HL-60/S4 (cell line): ENCODE data around the gene ADGRG4.
"Not testable (repeated sequence)": the region's sequence is repeated elsewhere in the genome, so short reads cannot be mapped to it uniquely, and the experiment has no call there.

Experiments used
- in situ Hi-C: fragments of 300-500 bp; cut with MboI; formaldehyde crosslinking; loops from 2 replicates; pipeline ENCODE4 v1.14.3; 2022; ENCODE audit warnings: low sequenced_read_pairs

ADGRG4 gene

GRCh38 chrX:136369377-136369776 lies 68.6 kb downstream of the ADGRG4 start:
- in situ Hi-C loops: no loop called here

DNA sequence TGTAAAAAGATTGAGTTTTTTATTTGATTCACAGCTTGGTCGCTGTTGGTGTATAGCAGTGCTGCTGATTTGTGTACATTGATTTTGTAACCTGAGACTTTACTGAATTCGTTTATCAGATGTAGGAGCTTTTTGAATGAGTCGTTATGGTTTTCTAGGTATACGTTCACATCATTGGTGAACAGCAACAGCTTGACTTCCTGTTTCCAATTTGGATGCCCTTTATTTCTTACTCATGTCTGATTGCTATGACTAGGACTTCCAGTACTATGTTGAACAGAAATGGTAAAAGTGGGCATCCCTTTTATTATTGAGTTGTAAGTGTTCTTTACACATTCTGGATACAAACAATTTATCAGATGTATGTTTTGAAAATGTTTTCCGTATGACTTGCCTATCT lies 76.0 kb downstream of the ADGRG4 start:
- in situ Hi-C loops: no loop called here

GRCh38 chrX:136380010-136380769 lies 79.4 kb downstream of the ADGRG4 start:
- in situ Hi-C loops: no loop called here

GRCh38 chrX:136386173-136386572 lies 85.4 kb downstream of the ADGRG4 start:
- in situ Hi-C loops: no loop called here

DNA sequence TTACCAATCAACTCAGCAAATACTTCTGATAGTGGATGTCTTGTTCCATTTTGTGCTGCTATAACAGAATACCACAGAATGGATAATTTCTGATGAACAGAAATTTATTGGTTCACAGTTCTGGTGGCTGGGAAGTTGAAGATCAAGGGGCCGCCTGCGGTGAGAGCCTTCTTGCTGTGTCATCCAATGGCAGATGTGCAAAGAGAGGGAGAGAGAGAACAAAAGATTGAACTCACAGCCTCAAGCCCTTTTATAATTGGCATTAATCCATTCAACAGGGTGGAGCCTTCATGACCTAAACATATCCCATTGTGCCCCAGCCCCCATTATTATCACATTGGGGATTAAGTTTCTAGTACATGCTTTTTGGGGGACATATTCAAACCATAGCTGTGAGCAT lies 86.1 kb downstream of the ADGRG4 start:
- in situ Hi-C loops: no loop called here

DNA sequence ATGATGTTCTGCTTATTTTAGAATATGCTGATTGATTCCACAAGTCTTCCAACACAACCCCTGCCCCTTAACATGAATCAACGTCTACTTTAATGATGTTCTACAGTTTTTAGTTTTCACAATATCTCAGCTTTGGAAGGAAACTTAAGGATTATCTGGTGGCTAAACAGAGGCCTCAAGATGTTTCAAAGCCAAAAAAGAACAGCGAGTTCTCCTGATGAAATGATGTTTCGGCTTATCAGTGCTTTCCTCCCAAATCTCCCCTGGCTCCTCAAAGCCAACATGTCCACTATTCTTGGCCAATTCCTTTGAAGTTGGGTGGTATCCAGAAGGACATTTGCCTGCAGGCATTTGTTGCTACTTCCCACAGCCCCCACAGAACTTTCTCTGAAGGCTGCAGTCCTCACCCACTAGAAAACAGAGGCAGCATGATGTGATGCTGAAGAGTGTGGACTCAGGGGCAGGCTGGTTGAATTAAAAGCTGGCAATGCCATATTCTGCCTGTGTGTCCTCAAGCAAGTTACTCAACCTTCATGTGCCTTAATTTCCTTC lies 87.3 kb downstream of the ADGRG4 start:
- in situ Hi-C loops: no loop called here

- in situ Hi-C loops: no loop called here
Observed at GRCh38 chrX:136390921-136391320, 90.2 kb downstream of the ADGRG4 start.

DNA sequence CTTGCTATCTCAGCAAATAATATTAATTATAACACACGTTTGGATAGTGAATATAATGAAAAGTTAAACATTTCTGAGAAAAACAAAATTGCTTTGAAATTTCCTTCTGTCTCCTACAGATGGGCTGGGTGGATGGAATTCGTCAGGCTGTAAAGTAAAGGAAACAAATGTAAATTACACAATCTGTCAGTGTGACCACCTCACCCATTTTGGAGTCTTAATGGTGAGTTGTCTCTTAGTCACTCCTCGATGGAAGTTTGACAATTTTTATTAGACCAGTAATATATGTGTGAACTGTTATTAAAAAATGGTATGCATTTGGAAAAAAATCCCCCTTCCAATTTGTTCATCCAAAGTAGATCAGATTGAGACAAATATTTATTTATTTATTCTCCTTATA lies 94.5 kb downstream of the ADGRG4 start:
- in situ Hi-C loops: no loop called here

DNA sequence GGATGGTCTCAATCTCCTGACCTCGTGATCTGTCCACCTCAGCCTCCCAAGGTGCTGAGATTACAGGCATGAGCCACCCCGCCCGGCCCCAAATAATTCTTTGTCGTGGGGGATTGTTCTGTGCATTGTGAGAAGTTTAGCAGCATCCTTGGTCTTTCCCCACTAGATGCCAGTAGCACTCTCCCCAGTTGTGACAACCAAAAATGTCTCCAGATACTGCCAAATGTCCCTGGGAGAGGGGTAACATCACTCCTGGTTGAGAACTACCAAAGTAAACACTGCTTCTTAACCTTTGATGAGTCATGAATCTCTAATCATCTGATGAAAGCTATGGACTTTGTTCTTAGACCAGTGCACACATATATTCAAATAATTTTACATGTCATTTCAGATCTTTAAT lies 96.2 kb downstream of the ADGRG4 start:
- in situ Hi-C loops: no loop called here

- in situ Hi-C loops: no loop called here
Observed at GRCh38 chrX:136405126-136405525, 104.4 kb downstream of the ADGRG4 start.

- in situ Hi-C loops: no loop called here
Observed at GRCh38 chrX:136417806-136418205, 117.0 kb downstream of the ADGRG4 start.

DNA sequence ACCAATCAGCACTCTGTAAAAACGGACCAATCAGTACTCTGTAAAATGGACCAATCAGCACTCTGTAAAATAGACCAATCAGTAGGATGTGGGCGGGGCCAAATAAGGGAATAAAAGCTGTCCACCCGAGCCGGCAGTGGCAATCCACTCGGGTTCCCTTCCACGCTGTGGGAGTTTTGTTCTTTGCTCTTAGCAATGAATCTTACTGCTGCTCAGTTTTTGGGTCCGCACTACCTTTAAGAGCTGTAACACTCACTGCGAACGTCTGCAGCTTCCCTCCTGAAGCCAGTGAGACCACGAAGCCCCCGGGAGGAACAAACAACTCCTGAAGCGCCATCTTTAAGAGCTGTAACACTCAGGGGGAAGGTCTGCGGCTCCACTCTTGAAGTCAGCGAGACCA lies 120.6 kb downstream of the ADGRG4 start:
- in situ Hi-C loops: no loop called here

DNA sequence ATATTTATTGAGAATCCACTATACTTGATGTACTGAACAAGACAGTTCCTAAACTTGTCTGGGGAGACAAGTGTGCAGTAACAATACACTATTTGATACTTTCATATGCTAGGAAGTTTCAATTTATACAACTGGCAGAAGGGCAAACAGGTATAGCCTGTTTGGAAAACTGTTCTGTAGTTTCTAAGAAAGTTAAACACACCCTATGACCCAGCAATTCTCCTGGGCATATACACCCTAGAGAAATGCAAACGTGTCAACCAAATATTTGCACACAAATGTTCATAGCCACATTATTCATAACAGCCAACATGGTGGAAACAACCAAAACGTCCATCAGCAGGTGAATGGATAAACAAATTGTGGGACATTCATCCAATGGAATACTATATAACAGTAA lies 123.0 kb downstream of the ADGRG4 start:
- in situ Hi-C loops: no loop called here

DNA sequence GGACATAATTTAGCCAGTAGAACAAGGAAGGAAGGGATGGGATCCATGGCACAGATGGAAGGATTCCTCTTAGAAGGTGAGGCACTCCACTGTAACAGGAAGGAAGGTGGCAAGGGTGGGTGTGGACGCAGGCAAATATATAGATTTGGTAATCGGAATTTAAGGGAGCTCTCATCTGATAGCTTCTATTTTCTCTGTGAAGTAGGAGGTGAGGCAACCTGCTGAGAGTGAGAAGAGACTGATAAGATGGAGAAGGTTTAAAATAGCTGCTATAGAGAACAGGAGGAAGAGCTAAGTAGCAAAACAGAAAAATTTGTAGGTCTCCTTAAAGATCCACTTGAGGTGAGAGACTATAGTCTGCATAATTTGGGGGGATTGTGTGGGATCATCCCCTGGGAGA lies 125.2 kb downstream of the ADGRG4 start:
- in situ Hi-C loops: no loop called here

DNA sequence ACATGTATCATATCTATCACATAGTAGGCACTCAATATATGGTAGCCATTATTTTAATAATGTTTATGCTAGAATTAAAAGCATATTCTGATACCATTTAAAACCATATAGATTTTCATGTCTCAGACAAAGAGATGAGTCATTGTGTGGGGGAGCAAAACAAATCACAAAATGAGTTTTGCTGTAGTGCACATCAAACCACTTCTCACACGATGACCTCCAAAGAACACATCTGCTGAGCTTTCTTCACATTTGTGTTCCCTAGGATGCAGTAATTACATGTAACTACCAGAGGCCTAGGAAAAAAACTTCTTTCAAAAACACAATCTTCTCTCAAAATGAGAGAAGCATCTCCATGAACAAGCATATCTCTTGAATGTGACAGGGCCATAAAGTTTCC lies 130.9 kb downstream of the ADGRG4 start:
- in situ Hi-C loops: no loop called here

DNA sequence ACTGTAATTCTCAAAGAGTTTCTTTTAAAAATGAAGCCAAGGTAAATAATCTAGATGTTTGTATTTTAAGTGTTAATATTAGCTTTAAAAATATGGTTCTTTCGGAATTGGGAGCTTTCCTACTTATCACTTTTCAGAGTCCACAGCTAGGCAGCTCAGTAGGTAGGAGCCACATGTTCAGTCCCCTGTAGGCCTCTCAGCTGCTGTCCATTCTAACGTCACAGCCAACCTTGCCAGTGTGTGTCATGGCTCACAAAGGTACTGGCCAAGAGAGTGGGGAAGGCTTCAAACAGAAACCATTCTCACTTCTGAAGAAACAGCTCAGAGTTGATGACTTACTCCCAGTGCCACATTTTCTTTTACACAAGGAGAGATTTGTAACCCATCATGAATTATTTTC lies 137.0 kb downstream of the ADGRG4 start:
- in situ Hi-C loops: no loop called here

- in situ Hi-C loops: no loop called here
Observed at GRCh38 chrX:136438192-136438591, 137.4 kb downstream of the ADGRG4 start.

GRCh38 chrX:136445674-136446073 lies 144.9 kb downstream of the ADGRG4 start:
- in situ Hi-C loops: not testable (repeated sequence)

- in situ Hi-C loops: no loop called here
Observed at GRCh38 chrX:136446208-136446607, 145.4 kb downstream of the ADGRG4 start.

DNA sequence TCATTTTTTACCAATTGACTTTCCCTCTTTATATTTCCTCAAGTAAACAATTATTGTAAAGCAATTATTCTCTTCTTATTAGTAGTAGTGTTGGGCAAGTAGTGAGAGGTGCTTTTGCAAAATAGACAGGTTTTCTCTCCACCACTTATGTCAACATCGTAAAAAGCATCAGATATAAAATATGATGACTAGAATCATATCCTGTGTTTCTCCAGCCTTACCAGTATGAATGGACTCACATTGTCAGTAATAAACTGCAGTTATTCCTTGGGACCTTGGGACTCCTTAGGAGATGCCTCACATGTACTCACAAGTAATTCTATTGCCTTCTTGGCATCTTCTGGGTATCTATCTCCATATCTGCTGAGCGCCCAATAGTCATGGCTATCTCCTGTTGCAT lies 146.5 kb downstream of the ADGRG4 start:
- in situ Hi-C loops: no loop called here

GRCh38 chrX:136447968-136448367 lies 147.2 kb downstream of the ADGRG4 start:
- in situ Hi-C loops: no loop called here

- in situ Hi-C loops: no loop called here
Observed at GRCh38 chrX:136450050-136450830, 149.5 kb downstream of the ADGRG4 start.
